Epithelial cell of proximal tubule (primary cell): ENCODE measurements around the gene TTLL12. TPM values are rescaled to one million over a fixed set of nuclear protein-coding genes. Genes with fewer than 3 reads are reported as not detected.
A peak's percentile ranks its signal among the peaks of the same experiment; 100 is the strongest.

Experiments used
- DNase-seq: peaks from one replicate; pipeline ENCODE4 v3.0.0-alpha.2; 2011; ENCODE audit warnings: low read depth
- H3K4me3 ChIP-seq: 2 replicates; pipeline ENCODE4 v1.5.1; 2011; ENCODE audit warnings: low read depth, mild to moderate bottlenecking, low read length
- total RNA-seq: library from RNA; depleted of rRNA; stranded (reverse); fragments of >200 nt; gene quantifications from 2 replicates; pipeline ENCODE4 v1.2.3, GENCODE V29; 2015
- TF ChIP-seq, protein P1 (sequence below): conservative IDR thresholded peaks from 2 replicates; pipeline ENCODE4 v1.5.1; 2012; ENCODE audit warnings: low read depth, mild to moderate bottlenecking, low read length

The TTLL12 gene
- total RNA-seq, 1 donor from 2014 or later: 91.8 TPM

DNA sequence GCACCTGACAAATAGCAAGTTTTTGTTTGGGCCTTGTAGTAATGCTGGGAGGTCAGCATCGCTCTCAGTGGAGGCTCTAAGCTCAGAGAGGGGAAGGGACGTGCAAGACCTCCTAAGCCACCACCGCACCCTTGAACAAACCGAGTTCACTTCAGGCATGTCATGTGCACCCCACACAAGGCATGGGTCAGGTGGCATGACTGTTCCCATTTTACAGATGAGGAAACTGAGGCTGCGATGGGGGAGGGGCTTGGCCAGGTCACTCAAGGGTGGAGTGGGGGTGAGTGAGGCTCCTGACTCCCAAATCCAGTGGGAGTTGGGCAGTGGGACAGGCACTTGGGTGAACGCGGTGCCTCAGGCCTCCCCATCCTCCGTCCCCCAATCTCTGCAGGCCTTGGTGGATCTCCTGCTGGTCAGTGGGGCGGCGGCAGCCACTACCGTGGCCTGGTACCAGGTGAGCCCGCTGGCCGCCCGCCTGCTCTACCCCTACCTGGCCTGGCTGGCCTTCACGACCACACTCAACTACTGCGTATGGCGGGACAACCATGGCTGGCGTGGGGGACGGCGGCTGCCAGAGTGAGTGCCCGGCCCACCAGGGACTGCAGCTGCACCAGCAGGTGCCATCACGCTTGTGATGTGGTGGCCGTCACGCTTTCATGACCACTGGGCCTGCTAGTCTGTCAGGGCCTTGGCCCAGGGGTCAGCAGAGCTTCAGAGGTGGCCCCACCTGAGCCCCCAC, 24.4 kb downstream of the TTLL12 start:
- H3K4me3 ChIP-seq: no peak overlapping the region
- TF ChIP-seq, protein P1, sequence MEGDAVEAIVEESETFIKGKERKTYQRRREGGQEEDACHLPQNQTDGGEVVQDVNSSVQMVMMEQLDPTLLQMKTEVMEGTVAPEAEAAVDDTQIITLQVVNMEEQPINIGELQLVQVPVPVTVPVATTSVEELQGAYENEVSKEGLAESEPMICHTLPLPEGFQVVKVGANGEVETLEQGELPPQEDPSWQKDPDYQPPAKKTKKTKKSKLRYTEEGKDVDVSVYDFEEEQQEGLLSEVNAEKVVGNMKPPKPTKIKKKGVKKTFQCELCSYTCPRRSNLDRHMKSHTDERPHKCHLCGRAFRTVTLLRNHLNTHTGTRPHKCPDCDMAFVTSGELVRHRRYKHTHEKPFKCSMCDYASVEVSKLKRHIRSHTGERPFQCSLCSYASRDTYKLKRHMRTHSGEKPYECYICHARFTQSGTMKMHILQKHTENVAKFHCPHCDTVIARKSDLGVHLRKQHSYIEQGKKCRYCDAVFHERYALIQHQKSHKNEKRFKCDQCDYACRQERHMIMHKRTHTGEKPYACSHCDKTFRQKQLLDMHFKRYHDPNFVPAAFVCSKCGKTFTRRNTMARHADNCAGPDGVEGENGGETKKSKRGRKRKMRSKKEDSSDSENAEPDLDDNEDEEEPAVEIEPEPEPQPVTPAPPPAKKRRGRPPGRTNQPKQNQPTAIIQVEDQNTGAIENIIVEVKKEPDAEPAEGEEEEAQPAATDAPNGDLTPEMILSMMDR: no peak
- DNase-seq: no peak

DNA sequence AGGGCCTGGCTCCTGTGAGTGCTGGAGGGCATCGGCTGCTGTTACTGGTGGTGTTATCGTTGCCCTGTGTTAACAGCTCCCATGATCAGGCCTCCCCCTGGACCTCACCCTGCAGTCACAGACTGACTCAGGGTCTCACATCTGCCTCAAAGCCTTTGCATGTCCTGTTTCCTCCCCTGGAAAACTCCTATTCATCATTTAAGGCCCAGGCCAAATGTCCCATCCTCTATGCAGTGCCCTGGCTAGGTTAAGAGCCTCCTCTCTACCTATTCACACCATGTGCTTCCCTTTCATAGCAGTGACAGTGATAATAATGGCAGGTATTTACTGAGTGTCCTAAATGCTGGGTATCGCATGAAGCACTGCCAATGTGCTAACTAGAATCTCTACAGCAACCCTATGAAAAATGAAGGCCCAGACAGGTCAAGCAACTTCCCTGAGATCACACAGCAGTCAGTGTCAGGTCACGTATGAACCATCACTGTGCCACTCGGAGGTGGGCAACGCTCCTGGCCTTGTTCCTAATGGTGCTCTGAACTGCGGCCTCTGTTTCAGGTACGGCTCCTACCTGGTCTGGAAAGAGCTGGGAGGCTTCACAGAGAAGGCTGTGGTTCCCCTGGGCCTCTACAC, 26.3 kb downstream of the TTLL12 start:
- DNase-seq: no peak
- no peak overlapping the region for H3K4me3 ChIP-seq
- TF ChIP-seq, protein P1: no peak

DNA sequence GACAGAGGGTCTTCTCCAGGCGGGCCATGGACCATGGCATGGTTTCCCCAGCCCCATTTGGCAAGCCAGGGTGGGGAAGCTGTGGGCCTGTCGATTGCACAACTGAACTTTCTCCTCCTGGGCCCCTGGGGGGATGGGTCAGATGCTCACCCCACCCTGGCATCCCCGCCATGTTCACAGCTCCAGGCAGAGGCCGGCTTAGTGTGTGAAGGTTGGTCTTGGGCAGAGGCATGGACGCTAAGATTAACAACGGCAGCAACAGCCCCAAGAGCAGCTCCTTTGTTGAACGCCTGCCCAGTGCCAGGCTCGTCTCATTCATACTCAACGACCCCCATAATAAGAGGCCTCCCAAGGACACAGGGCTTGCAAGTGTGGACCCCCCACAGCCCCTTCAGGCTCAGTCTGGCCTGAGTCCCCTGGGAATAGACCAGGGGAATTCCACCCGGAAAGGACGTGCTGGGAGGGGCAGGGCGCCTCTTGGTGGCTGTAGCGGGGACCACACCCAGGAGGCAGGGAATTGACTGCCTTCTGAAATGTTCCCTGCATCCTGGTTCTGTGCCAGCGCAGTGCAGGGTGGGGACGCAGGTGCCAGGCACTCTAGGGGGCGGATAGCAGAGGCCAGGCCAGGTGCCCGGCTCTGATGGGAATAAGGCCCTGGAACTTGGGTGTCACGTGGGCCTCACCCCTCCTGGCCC, 27.3 kb downstream of the TTLL12 start:
- no peak overlapping the region for H3K4me3 ChIP-seq
- TF ChIP-seq, protein P1: peak; percentile 39
- DNase-seq: no peak

DNA sequence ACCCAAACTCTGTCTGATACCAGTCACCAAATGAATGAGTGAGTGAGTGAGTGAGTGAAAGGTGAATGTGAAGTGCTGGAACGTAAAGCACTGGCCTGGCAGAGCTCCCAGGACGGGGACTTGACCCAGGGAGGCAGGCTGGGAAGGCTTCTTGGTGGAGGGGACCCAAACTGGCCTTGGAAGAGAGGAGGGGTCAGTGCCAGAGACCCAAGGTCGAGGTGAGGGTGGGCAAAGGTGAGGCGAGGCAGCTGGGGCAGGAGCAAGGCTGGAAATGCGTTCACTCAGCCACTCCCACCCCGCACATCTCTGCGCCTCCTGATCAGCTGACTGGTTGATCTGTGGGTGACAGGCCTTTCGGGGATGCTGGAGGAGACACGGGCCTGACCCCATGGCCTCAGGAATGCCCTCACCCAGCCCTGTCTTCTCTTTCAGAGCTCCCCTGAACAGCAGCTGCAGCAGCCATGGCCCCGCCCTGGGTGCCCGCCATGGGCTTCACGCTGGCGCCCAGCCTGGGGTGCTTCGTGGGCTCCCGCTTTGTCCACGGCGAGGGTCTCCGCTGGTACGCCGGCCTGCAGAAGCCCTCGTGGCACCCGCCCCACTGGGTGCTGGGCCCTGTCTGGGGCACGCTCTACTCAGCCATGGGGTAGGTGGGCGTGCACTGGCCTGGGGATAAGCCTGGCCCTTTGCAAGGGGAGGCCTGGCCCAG, 28.0 kb downstream of the TTLL12 start:
- TF ChIP-seq, protein P1: no peak
- DNase-seq: no peak
- no peak overlapping the region for H3K4me3 ChIP-seq

DNA sequence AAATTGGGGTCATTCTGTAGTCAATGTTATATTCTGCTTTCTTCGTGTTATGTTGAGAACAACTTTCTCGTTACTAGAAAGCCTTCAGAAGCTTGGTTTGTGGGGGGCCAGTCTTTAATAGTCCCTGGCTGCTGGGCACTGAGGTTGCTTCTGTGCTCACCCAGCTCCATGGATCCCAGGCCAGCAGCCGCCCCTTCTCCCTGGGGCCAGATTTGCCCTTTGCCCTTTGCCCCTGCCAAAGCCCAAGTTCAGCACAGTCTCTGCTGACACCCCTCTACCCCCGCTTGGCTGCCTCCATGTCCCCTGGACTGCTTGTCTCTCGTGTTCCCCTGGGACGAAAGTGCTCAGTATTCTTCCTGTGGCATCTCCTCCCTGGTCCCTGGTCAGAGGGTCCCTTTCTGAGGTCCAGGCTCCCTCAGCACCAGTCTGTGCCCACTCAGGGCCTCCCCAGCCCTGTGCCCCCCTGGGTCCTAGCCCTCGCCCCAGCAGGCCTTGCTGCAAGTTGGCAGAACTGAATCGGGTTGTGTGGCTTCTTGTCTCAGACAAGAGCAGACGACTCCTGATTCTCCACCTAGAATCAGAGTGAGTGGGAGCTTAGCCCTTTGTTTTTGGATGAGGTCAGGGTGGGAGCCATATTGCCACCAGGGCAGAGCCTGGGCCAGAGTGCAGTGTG, 28.9 kb downstream of the TTLL12 start:
- TF ChIP-seq, protein P1: no peak
- H3K4me3 ChIP-seq: no peak overlapping the region
- no peak for DNase-seq

DNA sequence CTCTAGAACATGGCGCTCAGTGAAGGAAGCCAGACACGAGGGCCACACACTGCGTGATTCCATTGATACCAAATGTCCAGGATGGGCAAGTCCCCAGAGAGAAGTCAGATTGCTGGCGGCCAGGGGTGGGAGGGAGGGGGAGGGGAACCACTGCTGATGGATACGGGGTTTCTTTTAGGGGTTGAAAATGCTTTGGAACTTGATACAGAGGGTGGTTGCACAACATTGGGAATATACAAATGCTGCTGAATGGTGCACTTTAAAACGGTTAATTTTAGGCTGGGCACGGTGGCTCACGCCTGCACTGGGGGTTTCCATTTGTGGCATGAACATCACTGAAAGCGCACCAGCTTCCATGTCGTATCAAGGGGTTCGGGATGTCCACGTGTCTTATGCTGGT, 30.5 kb downstream of the TTLL12 start:
- H3K4me3 ChIP-seq: no peak overlapping the region
- TF ChIP-seq, protein P1: no peak
- no peak for DNase-seq
